ENCODE data around the gene MEGF9. TPM values are rescaled to one million over a fixed set of nuclear protein-coding genes. Genes with fewer than 3 reads are reported as not detected.

Gene MEGF9
- total and polyA plus RNA-seq, 4 donors: 15.5 to 27.4 (median 19.3) TPM

- no peak for DNase-seq (ENCODE audit: low spot score)
- H3K4me1 ChIP-seq (ENCODE audit: control insufficient read depth in 4 of 4, insufficient read depth in 4 of 4, low read length in 3 of 4): peaks cover 0 to 5% (median 0%) of the 10 kb centered on the region in 4 donors
- no peak overlapping the region for H3K4me3 ChIP-seq (ENCODE audit: low read depth in 1 of 3, low read length in 3 of 3)
- H3K9ac ChIP-seq (ENCODE audit: low read depth in 1 of 2, low read length in 2 of 2): no peak overlapping the region
- H3K36me3 ChIP-seq (ENCODE audit: control insufficient read depth in 4 of 4, insufficient read depth in 3 of 4, low read depth in 1 of 4, low read length in 3 of 4): no peaks in the 10 kb centered on the region
- no peak for TF ChIP-seq JUND (IDR thresholded peaks at IDR 0.05)
- no peak for TF ChIP-seq NR2F2 (IDR thresholded peaks at IDR 0.05)
- no peak for TF ChIP-seq YY1 (IDR thresholded peaks at IDR 0.05)
- no peak for TF ChIP-seq MAX (IDR thresholded peaks at IDR 0.05)
- no peak for TF ChIP-seq RAD21 (IDR thresholded peaks at IDR 0.05)
- no peak for TF ChIP-seq ZBTB33 (IDR thresholded peaks at IDR 0.05)
- TF ChIP-seq CTCF (IDR thresholded peaks at IDR 0.05; ENCODE audit: low read depth, low read length, missing input control): no peak
- TF ChIP-seq REST (IDR thresholded peaks at IDR 0.05): no peak
- no peak for TF ChIP-seq TAF1 (conservative IDR thresholded peaks at IDR 0.05)
- no peak for TF ChIP-seq RXRA (IDR thresholded peaks at IDR 0.05)
- no peaks in the 10 kb centered on the region for H3K27me3 ChIP-seq (ENCODE audit: control insufficient read depth in 4 of 4, insufficient read depth in 4 of 4, low read length in 3 of 4)
- 84% methylated on average over 3 of the region's 3 CpGs for WGBS
- no peak overlapping the region for H3K27ac ChIP-seq (ENCODE audit: low read depth in 1 of 2, low read length in 2 of 2)
- H3K9me3 ChIP-seq (ENCODE audit: control insufficient read depth in 4 of 4, low read length in 3 of 4): no peaks in the 10 kb centered on the region
Measured at GRCh38 chr9:120723565-120723964, 9.3 kb upstream of the MEGF9 start.

GRCh38 chr9:120720404-120720803, 6.1 kb upstream of the MEGF9 start:
- no peak for DNase-seq (ENCODE audit: low spot score)

More at GRCh38 chr9:120720404-120720803, 6.1 kb upstream of the MEGF9 start:
- H3K27me3 ChIP-seq (ENCODE audit: control insufficient read depth in 4 of 4, insufficient read depth in 4 of 4, low read length in 3 of 4): no peaks in the 10 kb centered on the region
- 96% methylated on average over 4 of the region's 4 CpGs for WGBS
- no peaks in the 10 kb centered on the region for H3K9me3 ChIP-seq (ENCODE audit: control insufficient read depth in 4 of 4, low read length in 3 of 4)
- no peaks in the 10 kb centered on the region for H3K36me3 ChIP-seq (ENCODE audit: control insufficient read depth in 4 of 4, insufficient read depth in 3 of 4, low read depth in 1 of 4, low read length in 3 of 4)
- no peak overlapping the region for H3K9ac ChIP-seq (ENCODE audit: low read depth in 1 of 2, low read length in 2 of 2)
- no peak for TF ChIP-seq HNF4A (conservative IDR thresholded peaks at IDR 0.05)
- no peak for TF ChIP-seq ZBTB33 (IDR thresholded peaks at IDR 0.05)
- no peak for TF ChIP-seq EGR1 (IDR thresholded peaks at IDR 0.05; ENCODE audit: low read depth in 2 of 2)
- no peak for TF ChIP-seq HNF4G (IDR thresholded peaks at IDR 0.05)
- no peak for TF ChIP-seq RAD21 (IDR thresholded peaks at IDR 0.05)
- TF ChIP-seq FOXA1 (IDR thresholded peaks at IDR 0.05): no peak
- no peak for TF ChIP-seq FOXA2 (IDR thresholded peaks at IDR 0.05)
- TF ChIP-seq YY1 (IDR thresholded peaks at IDR 0.05): no peak
- no peak for TF ChIP-seq NR2F2 (IDR thresholded peaks at IDR 0.05)
- no peak for TF ChIP-seq JUND (IDR thresholded peaks at IDR 0.05)
- no peak for TF ChIP-seq ATF3 (IDR thresholded peaks at IDR 0.05)
- H3K4me1 ChIP-seq (ENCODE audit: control insufficient read depth in 4 of 4, insufficient read depth in 4 of 4, low read length in 3 of 4): peaks cover under 1 to 20% (median 5%) of the 10 kb centered on the region in 4 donors
- no peak overlapping the region for H3K4me3 ChIP-seq (ENCODE audit: low read depth in 1 of 3, low read length in 3 of 3)
- no peak overlapping the region for H3K27ac ChIP-seq (ENCODE audit: low read depth in 1 of 2, low read length in 2 of 2)
